ENCODE data around the gene BEX2. TPM values are rescaled to one million over a fixed set of nuclear protein-coding genes. Genes with fewer than 3 reads are reported as not detected.

Gene BEX2
- total and polyA plus RNA-seq, 10 donors: 10.1 to 39.9 (median 17.9) TPM

- TF ChIP-seq POLR2AphosphoS5 (IDR thresholded peaks at IDR 0.05) (no peak), POLR2A (IDR thresholded peaks at IDR 0.05) (no peak)
- TF ChIP-seq, protein P1, sequence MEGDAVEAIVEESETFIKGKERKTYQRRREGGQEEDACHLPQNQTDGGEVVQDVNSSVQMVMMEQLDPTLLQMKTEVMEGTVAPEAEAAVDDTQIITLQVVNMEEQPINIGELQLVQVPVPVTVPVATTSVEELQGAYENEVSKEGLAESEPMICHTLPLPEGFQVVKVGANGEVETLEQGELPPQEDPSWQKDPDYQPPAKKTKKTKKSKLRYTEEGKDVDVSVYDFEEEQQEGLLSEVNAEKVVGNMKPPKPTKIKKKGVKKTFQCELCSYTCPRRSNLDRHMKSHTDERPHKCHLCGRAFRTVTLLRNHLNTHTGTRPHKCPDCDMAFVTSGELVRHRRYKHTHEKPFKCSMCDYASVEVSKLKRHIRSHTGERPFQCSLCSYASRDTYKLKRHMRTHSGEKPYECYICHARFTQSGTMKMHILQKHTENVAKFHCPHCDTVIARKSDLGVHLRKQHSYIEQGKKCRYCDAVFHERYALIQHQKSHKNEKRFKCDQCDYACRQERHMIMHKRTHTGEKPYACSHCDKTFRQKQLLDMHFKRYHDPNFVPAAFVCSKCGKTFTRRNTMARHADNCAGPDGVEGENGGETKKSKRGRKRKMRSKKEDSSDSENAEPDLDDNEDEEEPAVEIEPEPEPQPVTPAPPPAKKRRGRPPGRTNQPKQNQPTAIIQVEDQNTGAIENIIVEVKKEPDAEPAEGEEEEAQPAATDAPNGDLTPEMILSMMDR (IDR thresholded peaks at IDR 0.05 in 8 of 11, conservative IDR thresholded peaks at IDR 0.05 in 3 of 11): peak; percentile 22 to 71 (median 58)
- intact Hi-C loops (cut with DNase I; ENCODE audit: low total_unique reads): loop anchor here (10.0 kb wide), 1 partner anchor 122 kb away; no protein-coding TSS in a partner anchor
- no peak for DNase-seq
Measured at GRCh38 chrX:103343105-103343504, 32.3 kb upstream of the BEX2 start.

DNA sequence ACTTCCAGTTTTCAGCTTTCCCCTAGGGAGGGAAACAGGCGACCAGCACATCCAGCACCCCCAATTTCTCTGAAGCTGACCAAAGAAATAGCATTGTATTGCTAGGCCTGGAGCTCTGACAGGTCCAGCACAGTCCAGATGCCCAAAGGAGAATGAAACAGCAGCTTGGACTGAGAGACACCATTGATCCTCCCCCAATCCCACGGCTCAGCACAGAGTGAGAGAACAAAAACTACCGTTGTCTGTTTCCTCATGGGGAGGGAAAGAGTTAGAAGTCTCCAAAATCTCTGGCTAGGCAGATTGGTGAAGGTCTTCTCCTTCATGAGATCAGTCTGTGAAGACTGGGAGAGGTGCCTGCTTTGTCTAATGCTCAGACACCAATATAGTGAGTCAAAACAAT is 27.9 kb upstream of the BEX2 start:
- no peak overlapping the region for H3K4me3 ChIP-seq
- H3K27ac ChIP-seq: no peak overlapping the region
- H3K4me1 ChIP-seq: no peaks in the 10 kb centered on the region
- H3K27me3 ChIP-seq (replicated peaks in 1 of 7): peaks cover 0 to 5% (median 0%) of the 10 kb centered on the region in 7 donors
- no peaks in the 10 kb centered on the region for H3K9me3 ChIP-seq
- TF ChIP-seq, protein P1 (IDR thresholded peaks at IDR 0.05 in 8 of 11, conservative IDR thresholded peaks at IDR 0.05 in 3 of 11): no peak
- TF ChIP-seq POLR2AphosphoS5 (IDR thresholded peaks at IDR 0.05) (no peak), POLR2A (IDR thresholded peaks at IDR 0.05) (no peak)
- WGBS, 5 donors: 54 to 95% (median 73%) methylated on average over 2 to 3 of the region's 3 CpGs
- intact Hi-C loops (cut with DNase I; ENCODE audit: low total_unique reads): no loop called here
- no peak for DNase-seq
- H3K36me3 ChIP-seq: no peaks in the 10 kb centered on the region

More at GRCh38 chrX:103343105-103343504, 32.3 kb upstream of the BEX2 start:
- no peaks in the 10 kb centered on the region for H3K4me1 ChIP-seq
- H3K36me3 ChIP-seq: no peaks in the 10 kb centered on the region
- H3K27me3 ChIP-seq (replicated peaks in 1 of 7): peaks cover 0 to 16% (median 0%) of the 10 kb centered on the region in 7 donors
- H3K27ac ChIP-seq: no peak overlapping the region
- no peaks in the 10 kb centered on the region for H3K9me3 ChIP-seq
- no peak overlapping the region for H3K4me3 ChIP-seq
- 3 to 24% (median 6%) methylated on average over 2 of the region's 2 CpGs for WGBS, 5 donors

- H3K4me3 ChIP-seq: peak overlapping the region in 3 of 8 donors; percentile 7 to 41 (median 24)
- H3K36me3 ChIP-seq: no peaks in the 10 kb centered on the region
- no peaks in the 10 kb centered on the region for H3K4me1 ChIP-seq
- H3K27ac ChIP-seq: no peak overlapping the region
- TF ChIP-seq POLR2A (IDR thresholded peaks at IDR 0.05) (no peak), POLR2AphosphoS5 (IDR thresholded peaks at IDR 0.05) (no peak)
- TF ChIP-seq, protein P1 (IDR thresholded peaks at IDR 0.05 in 8 of 11, conservative IDR thresholded peaks at IDR 0.05 in 3 of 11): no peak
- 28 to 40% (median 38%) methylated on average over 21 of the region's 21 CpGs for WGBS, 5 donors
- intact Hi-C loops (cut with DNase I; ENCODE audit: low total_unique reads): no loop called here
- DNase-seq: no peak
- H3K9me3 ChIP-seq: no peaks in the 10 kb centered on the region
- H3K27me3 ChIP-seq (replicated peaks in 1 of 7): peaks cover 0 to 36% (median 0%) of the 10 kb centered on the region in 7 donors
Measured at GRCh38 chrX:103330681-103331288, 20.0 kb upstream of the BEX2 start.

GRCh38 chrX:103329991-103330390 is 19.2 kb upstream of the BEX2 start, which contains the start of gene TCEAL7:
TCEAL7 (plus strand) TSS chrX:103330239; CDS start chrX:103331404, 1,165 bp downstream.
- 45 to 65% (median 51%) methylated on average over 8 to 11 of the region's 11 CpGs for WGBS, 5 donors
- no peak for DNase-seq

More at GRCh38 chrX:103329991-103330390, 19.2 kb upstream of the BEX2 start, which contains the start of gene TCEAL7:
- H3K4me3 ChIP-seq: peak within 1 kb of the TSS in 4 of 8 donors; percentile 4 to 41 (median 16)
- H3K36me3 ChIP-seq: no peaks in the 10 kb centered on the region
- peaks cover 0 to 36% (median 0%) of the 10 kb centered on the region in 7 donors for H3K27me3 ChIP-seq (replicated peaks in 1 of 7)
- no peaks in the 10 kb centered on the region for H3K4me1 ChIP-seq
- intact Hi-C loops (cut with DNase I; ENCODE audit: low total_unique reads): no loop called here
- no peak within 1 kb of the TSS for H3K27ac ChIP-seq
- no peaks in the 10 kb centered on the region for H3K9me3 ChIP-seq
- TF ChIP-seq POLR2AphosphoS5 (IDR thresholded peaks at IDR 0.05) (no peak), POLR2A (IDR thresholded peaks at IDR 0.05) (no peak)
- TF ChIP-seq, protein P1 (IDR thresholded peaks at IDR 0.05 in 8 of 11, conservative IDR thresholded peaks at IDR 0.05 in 3 of 11): no peak

All from spleen (tissue), 11 donors.